HEK293T (cell line): Measurements from ENCODE around the gene GRIA2.
A peak's percentile ranks its signal among the peaks of the same experiment; 100 is the strongest.
"Not testable (repeated sequence)": the region's sequence is repeated elsewhere in the genome, so short reads cannot be mapped to it uniquely, and the experiment has no call there.

Experiments used
- CTCF ChIA-PET: fragments of 350-600 bp; formaldehyde crosslinking; extraction: SDS; loops from one replicate; lab custom pipeline; 2021; ENCODE audit warnings: antibody characterized with exemption, inconsistent platforms; lab: Yijun Ruan, JAX
- POLR2A ChIA-PET: fragments of 350-600 bp; formaldehyde crosslinking; extraction: SDS; loops from one replicate; lab custom pipeline; 2020; ENCODE audit warnings: antibody characterized with exemption, inconsistent platforms; lab: Yijun Ruan, JAX
- DNase-seq: peaks from one replicate; pipeline ENCODE4 v3.0.0; 2012; ENCODE audit warnings: mixed read lengths; ENCODE audit errors: extremely low spot score
- ARNT ChIP-seq: fragments of 450-650 bp; IDR thresholded peaks from 2 replicates; pipeline ENCODE4 v1.6.1; 2017; ENCODE audit warnings: mild to moderate bottlenecking
- BHLHE40 ChIP-seq: fragments of 450-650 bp; IDR thresholded peaks from 2 replicates; pipeline ENCODE4 v1.6.1; 2016; ENCODE audit warnings: mild to moderate bottlenecking, moderate library complexity, borderline replicate concordance
- CTBP1 ChIP-seq: fragments of 450-650 bp; IDR thresholded peaks from 2 replicates; pipeline ENCODE4 v1.6.1; 2016; ENCODE audit warnings: borderline replicate concordance
- ELF4 ChIP-seq: fragments of 450-650 bp; IDR thresholded peaks from 2 replicates; pipeline ENCODE4 v1.6.1; 2017; ENCODE audit warnings: antibody characterized with exemption
- FOXA1 ChIP-seq: fragments of 450-650 bp; IDR thresholded peaks from 2 replicates; pipeline ENCODE4 v1.6.1; 2016; ENCODE audit warnings: mild to moderate bottlenecking
- FOXK2 ChIP-seq: fragments of 450-650 bp; IDR thresholded peaks from 2 replicates; pipeline ENCODE4 v1.6.1; 2016; ENCODE audit warnings: mild to moderate bottlenecking
- FOXM1 ChIP-seq: fragments of 450-650 bp; IDR thresholded peaks from 2 replicates; pipeline ENCODE4 v1.6.1; 2017; ENCODE audit warnings: mild to moderate bottlenecking, borderline replicate concordance
- HDGF ChIP-seq: fragments of 450-650 bp; IDR thresholded peaks from 2 replicates; pipeline ENCODE4 v1.6.1; 2017; ENCODE audit warnings: antibody characterized with exemption, borderline replicate concordance
- L3MBTL2 ChIP-seq: fragments of 450-650 bp; conservative IDR thresholded peaks from 2 replicates; pipeline ENCODE4 v1.6.1; 2016; ENCODE audit warnings: mild to moderate bottlenecking
- LEF1 ChIP-seq: fragments of 450-650 bp; IDR thresholded peaks from 2 replicates; pipeline ENCODE4 v1.6.1; 2017; ENCODE audit warnings: mild to moderate bottlenecking, borderline replicate concordance
- NFRKB ChIP-seq: fragments of 450-650 bp; IDR thresholded peaks from 2 replicates; pipeline ENCODE4 v1.6.1; 2016; ENCODE audit warnings: mild to moderate bottlenecking, moderate library complexity
- SP1 ChIP-seq: fragments of 450-650 bp; IDR thresholded peaks from 2 replicates; pipeline ENCODE4 v1.6.1; 2017
- SUZ12 ChIP-seq: fragments of 450-650 bp; IDR thresholded peaks from 2 replicates; pipeline ENCODE4 v1.6.1; 2016; ENCODE audit warnings: mild to moderate bottlenecking
- TARDBP ChIP-seq: fragments of 450-650 bp; IDR thresholded peaks from 2 replicates; pipeline ENCODE4 v1.6.1; 2016
- ZNF384 ChIP-seq: fragments of 450-650 bp; IDR thresholded peaks from 2 replicates; pipeline ENCODE4 v1.6.1; 2016
- TF ChIP-seq, protein P1 (sequence below): fragments of 450-650 bp; IDR thresholded peaks from 2 replicates; pipeline ENCODE4 v1.6.1; 2016

GRIA2 gene

DNA sequence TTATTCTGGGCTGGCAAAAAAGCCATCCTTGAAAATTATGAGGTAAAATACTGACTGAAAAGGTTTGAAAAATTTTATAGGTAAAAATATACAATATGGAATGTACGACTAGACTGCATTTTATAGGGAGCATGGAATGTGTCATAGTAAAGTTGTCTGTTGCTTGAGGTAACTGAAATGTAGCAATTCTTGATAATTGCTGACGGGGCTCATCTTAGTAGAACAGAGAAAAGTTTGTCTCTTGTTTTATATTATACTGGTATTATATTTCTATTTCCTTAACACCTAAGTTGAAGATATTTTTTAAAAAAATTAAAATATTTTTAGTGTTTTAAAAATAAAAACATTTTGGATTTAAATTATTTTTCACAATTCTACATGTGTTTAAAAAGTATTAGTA, 11.0 kb downstream of the GRIA2 start:
- ChIA-PET POLR2A (no interaction called here), CTCF (no interaction called here)
- TF ChIP-seq TARDBP (no peak), BHLHE40 (no peak), ELF4 (no peak), FOXA1 (no peak)

GRCh38 chr4:157242871-157243270, 22.3 kb downstream of the GRIA2 start:
- ChIA-PET CTCF (no interaction called here), POLR2A (interaction anchor here (1.7 kb wide), 1 partner anchor 9 kb away, joined by 6 read pairs; no protein-coding TSS in a partner anchor)
- no peak for DNase-seq
- no peak for TF ChIP-seq ZNF384
- no peak for TF ChIP-seq FOXA1
- no peak for TF ChIP-seq ARNT
- TF ChIP-seq FOXM1: no peak
- no peak for TF ChIP-seq L3MBTL2
- TF ChIP-seq, protein P1, sequence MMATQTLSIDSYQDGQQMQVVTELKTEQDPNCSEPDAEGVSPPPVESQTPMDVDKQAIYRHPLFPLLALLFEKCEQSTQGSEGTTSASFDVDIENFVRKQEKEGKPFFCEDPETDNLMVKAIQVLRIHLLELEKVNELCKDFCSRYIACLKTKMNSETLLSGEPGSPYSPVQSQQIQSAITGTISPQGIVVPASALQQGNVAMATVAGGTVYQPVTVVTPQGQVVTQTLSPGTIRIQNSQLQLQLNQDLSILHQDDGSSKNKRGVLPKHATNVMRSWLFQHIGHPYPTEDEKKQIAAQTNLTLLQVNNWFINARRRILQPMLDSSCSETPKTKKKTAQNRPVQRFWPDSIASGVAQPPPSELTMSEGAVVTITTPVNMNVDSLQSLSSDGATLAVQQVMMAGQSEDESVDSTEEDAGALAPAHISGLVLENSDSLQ: no peak

More for the DNA sequence above, 11.0 kb downstream of the GRIA2 start:
- no peak for DNase-seq

GRCh38 chr4:157244348-157244747, 23.8 kb downstream of the GRIA2 start:
- ChIA-PET CTCF (no interaction called here), POLR2A (interaction anchor here (1.7 kb wide), 1 partner anchor 11 kb away, joined by 6 read pairs; no protein-coding TSS in a partner anchor)
- no peak for DNase-seq
- TF ChIP-seq FOXM1 (no peak), CTBP1 (no peak), ZNF384 (no peak), NFRKB (no peak), ARNT (no peak), LEF1 (no peak), SP1 (no peak), ELF4 (no peak), TARDBP (no peak), BHLHE40 (no peak), FOXA1 (no peak), SUZ12 (no peak), L3MBTL2 (no peak), FOXK2 (no peak), HDGF (no peak)
- TF ChIP-seq, protein P1: no peak

DNA sequence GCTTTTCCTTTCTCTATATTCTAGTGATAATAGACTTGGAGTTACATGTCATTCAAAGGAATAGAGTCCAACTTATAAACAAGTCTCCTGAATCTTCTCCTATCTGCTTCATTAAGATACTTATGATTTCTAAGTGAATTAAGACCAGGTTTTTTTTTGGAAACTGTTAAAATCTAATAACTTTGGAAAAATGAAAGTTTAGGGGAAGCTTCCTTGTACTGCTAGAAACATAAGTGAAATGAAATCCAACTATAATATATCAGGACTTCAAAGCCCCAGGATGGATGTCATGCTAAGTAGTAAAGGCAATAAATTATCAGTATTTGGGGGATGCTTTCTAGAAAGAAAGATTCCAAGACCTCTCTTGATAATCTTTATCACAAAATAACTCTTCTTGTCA, 24.8 kb downstream of the GRIA2 start:
- TF ChIP-seq SP1 (no peak), SUZ12 (no peak), FOXM1 (no peak), FOXK2 (no peak), TARDBP (no peak)
- CTCF ChIA-PET: no interaction called here
- no peak for DNase-seq
- POLR2A ChIA-PET: no interaction called here

GRCh38 chr4:157246964-157247363, 26.4 kb downstream of the GRIA2 start:
- CTCF ChIA-PET: no interaction called here
- POLR2A ChIA-PET: no interaction called here
- no peak for DNase-seq
- TF ChIP-seq ZNF384 (no peak), LEF1 (no peak), SUZ12 (no peak), ELF4 (no peak), FOXM1 (no peak), CTBP1 (no peak), FOXK2 (no peak), HDGF (no peak), L3MBTL2 (no peak), BHLHE40 (no peak), TARDBP (no peak), FOXA1 (no peak), ARNT (no peak), SP1 (no peak), NFRKB (no peak)
- TF ChIP-seq, protein P1: no peak

DNA sequence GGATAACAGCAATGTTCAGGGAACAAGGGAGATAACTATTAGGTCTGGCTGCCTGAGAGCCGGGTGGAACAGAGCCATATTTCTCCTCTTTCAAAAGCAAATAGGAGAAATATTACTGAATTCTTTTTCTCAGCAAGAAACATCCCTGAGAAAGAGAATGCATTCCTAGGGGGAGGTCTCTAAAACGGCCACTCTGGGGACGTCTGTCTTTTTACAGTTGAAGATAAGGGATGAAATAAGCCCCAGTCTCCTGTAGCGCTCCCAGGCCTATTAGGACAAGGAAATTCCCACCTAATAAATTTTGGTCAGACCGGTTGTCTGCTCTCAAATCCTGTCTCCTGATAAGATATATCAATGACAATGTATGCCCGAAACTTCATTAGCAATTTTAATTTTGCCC, 37.6 kb downstream of the GRIA2 start:
- DNase-seq, CTCF ChIA-PET: not testable (repeated sequence)

DNA sequence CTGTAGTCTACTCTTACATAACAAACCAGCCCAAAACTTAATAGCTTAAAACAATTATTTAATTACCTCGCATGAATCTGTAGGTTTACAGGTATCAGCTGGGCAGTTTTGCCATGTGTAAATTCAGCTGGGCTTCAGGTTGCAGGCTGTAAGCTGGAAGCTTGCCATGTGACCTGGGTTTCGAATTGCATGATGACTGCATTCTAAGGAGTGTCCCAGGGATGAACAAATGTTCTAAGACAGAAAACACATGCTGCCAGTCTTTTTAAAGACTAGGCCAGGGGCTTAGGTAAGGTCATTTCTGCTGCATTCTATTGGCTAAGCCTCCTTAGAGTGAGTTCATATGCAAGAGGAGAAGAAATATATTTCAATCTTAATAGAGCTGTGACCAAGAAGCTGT, 44.8 kb downstream of the GRIA2 start:
- peak; percentile 19 for DNase-seq
- CTCF ChIA-PET: no interaction called here
- TF ChIP-seq L3MBTL2: 0 out of 2 replicates have a peak, but pooled peaks have one; percentile 26
- TF ChIP-seq FOXK2: no peak
- POLR2A ChIA-PET: no interaction called here

More for the DNA sequence above, 37.6 kb downstream of the GRIA2 start:
- POLR2A ChIA-PET: not testable (repeated sequence)
